NCI-H2081 treated with DMSO at 0.1 percent for 48 hours (cell line): ENCODE data around the gene HSPB6.
"Not testable (repeated sequence)": the region's sequence is repeated elsewhere in the genome, so short reads cannot be mapped to it uniquely, and the experiment has no call there.

ENCODE experiments used
- DNase-seq: peaks from one replicate; lab custom pipeline; 2025; lab: John Stamatoyannopoulos, UW

The HSPB6 gene

GRCh38 chr19:35731779-35732405 is 24.9 kb downstream of the HSPB6 start:
- DNase-seq = no peak

GRCh38 chr19:35731353-35731752 is 25.5 kb downstream of the HSPB6 start:
- DNase-seq = no peak

- DNase-seq = no peak
These were observed 26.5 kb downstream of the HSPB6 start for GRCh38 chr19:35730326-35730725.

- no peak for DNase-seq
These were observed 27.1 kb downstream of the HSPB6 start for GRCh38 chr19:35729763-35730162.

- DNase-seq = no peak
These were observed 27.8 kb downstream of the HSPB6 start for GRCh38 chr19:35729021-35729420.

GRCh38 chr19:35727956-35728706 is 28.7 kb downstream of the HSPB6 start:
- DNase-seq = no peak

- DNase-seq = no peak
These were observed 29.5 kb downstream of the HSPB6 start for GRCh38 chr19:35727053-35727955.

GRCh38 chr19:35725216-35725861 is 31.5 kb downstream of the HSPB6 start:
- no peak for DNase-seq

- no peak for DNase-seq
These were observed 32.3 kb downstream of the HSPB6 start for GRCh38 chr19:35724560-35724959.

- not testable (repeated sequence) for DNase-seq
These were observed 32.7 kb downstream of the HSPB6 start for GRCh38 chr19:35724132-35724531.

GRCh38 chr19:35723671-35724070 is 33.2 kb downstream of the HSPB6 start:
- no peak for DNase-seq

GRCh38 chr19:35722897-35723296 is 33.9 kb downstream of the HSPB6 start:
- no peak for DNase-seq

GRCh38 chr19:35722461-35722860 is 34.4 kb downstream of the HSPB6 start:
- no peak for DNase-seq

- DNase-seq = no peak
These were observed 35.5 kb downstream of the HSPB6 start for GRCh38 chr19:35721374-35721773.

- no peak for DNase-seq
These were observed 36.2 kb downstream of the HSPB6 start for GRCh38 chr19:35720648-35721047.

- no peak for DNase-seq
These were observed 36.7 kb downstream of the HSPB6 start for GRCh38 chr19:35720163-35720524.

- no peak for DNase-seq
These were observed 37.2 kb downstream of the HSPB6 start for GRCh38 chr19:35719402-35720162.

- no peak for DNase-seq
These were observed 38.3 kb downstream of the HSPB6 start for GRCh38 chr19:35718345-35719041.

GRCh38 chr19:35717665-35718344 is 39.0 kb downstream of the HSPB6 start, which contains the start of gene KMT2B:
TSS of gene KMT2B (plus strand) at chr19:35718003. CDS start at chr19:35718019, 16 bp downstream.
- no peak for DNase-seq
